Measurements from ENCODE around the gene TMEM144.

DNA sequence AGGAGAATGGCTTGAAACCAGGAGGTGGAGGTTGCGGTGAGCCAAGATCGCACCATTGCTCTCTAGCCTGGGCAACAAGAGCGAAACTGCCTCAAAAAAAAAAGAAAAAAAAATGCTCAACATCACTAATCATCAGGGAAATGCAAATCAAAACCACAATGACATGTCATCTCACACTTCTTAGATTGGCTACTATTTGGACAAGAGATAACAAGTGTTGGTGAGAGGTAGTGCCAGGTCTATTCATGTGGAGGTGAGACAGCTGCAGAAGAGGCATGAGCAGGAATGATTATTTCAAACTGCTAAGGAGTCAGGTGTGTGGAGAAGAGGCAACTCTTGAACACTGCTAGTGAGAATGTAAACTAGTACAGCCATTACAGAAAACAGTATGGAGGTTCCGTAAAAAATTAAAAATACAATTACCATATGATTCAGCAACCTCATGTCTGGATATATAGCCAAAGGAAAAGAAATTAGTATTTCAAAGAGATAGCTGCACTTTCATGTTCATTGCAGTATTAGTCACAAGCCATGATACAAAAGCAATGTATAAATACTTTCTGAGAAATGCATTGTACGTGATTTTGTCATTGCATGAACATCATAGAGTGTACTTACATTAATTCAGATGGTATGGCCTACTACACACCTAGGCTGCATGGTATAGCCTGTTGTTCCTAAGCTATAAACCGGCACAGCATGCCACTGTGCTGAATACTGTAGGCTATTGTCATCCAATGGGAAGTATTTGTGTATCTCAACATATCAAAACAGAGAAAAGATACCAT, 75.3 kb downstream of the TMEM144 start:
- no peak for TF ChIP-seq POLR2AphosphoS5 (IDR thresholded peaks at IDR 0.05; ENCODE audit: low read depth, low read length)
- no peak for TF ChIP-seq TAF1 (IDR thresholded peaks at IDR 0.05; ENCODE audit: borderline replicate concordance, low read depth, low read length)
